HG03442 (cell line): ENCODE results near the gene SOD1.

Experiments
- ATAC-seq: cut with Tn5 transposase; IDR thresholded peaks from one replicate; pipeline ENCODE4 v1.9.1; 2021; ENCODE audit warnings: mild to moderate bottlenecking, moderate library complexity; ENCODE audit not compliant: unreplicated experiment

The SOD1 gene

GRCh38 chr21:31678478-31678877 is 19.0 kb downstream of the SOD1 start:
- ATAC-seq: no peak

GRCh38 chr21:31682620-31683019 is 23.1 kb downstream of the SOD1 start:
- no peak for ATAC-seq

GRCh38 chr21:31683029-31683428 is 23.5 kb downstream of the SOD1 start:
- ATAC-seq: no peak

GRCh38 chr21:31684918-31685317 is 25.4 kb downstream of the SOD1 start:
- no peak for ATAC-seq

GRCh38 chr21:31686272-31686915 is 26.9 kb downstream of the SOD1 start:
- no peak for ATAC-seq

GRCh38 chr21:31687108-31687507 is 27.6 kb downstream of the SOD1 start:
- no peak for ATAC-seq

- no peak for ATAC-seq
Observed at GRCh38 chr21:31688603-31689368, 29.3 kb downstream of the SOD1 start.

- no peak for ATAC-seq
Observed at GRCh38 chr21:31693222-31693621, 33.7 kb downstream of the SOD1 start.

GRCh38 chr21:31696424-31696823 is 36.9 kb downstream of the SOD1 start:
- no peak for ATAC-seq

GRCh38 chr21:31698461-31698860 is 39.0 kb downstream of the SOD1 start:
- no peak for ATAC-seq

- ATAC-seq: no peak
Observed at GRCh38 chr21:31700040-31700439, 40.5 kb downstream of the SOD1 start.

- no peak for ATAC-seq
Observed at GRCh38 chr21:31706562-31706961, 47.1 kb downstream of the SOD1 start.

- no peak for ATAC-seq
Observed at GRCh38 chr21:31707499-31707898, 48.0 kb downstream of the SOD1 start.

- no peak for ATAC-seq
Observed at GRCh38 chr21:31708541-31708940, 49.0 kb downstream of the SOD1 start.

GRCh38 chr21:31710586-31710985 is 51.1 kb downstream of the SOD1 start:
- ATAC-seq: no peak

- no peak for ATAC-seq
Observed at GRCh38 chr21:31711326-31711725, 51.8 kb downstream of the SOD1 start.

GRCh38 chr21:31711745-31712285 is 52.3 kb downstream of the SOD1 start:
- no peak for ATAC-seq

GRCh38 chr21:31713115-31713514 is 53.6 kb downstream of the SOD1 start:
- no peak for ATAC-seq

GRCh38 chr21:31713973-31714740 is 54.7 kb downstream of the SOD1 start:
- ATAC-seq: peak; percentile 75

- no peak for ATAC-seq
Observed at GRCh38 chr21:31714741-31715365, 55.4 kb downstream of the SOD1 start.

GRCh38 chr21:31716106-31716505 is 56.6 kb downstream of the SOD1 start:
- ATAC-seq: no peak
